ENCODE results near the gene CTNND2. TPM values are rescaled to one million over a fixed set of nuclear protein-coding genes. Genes with fewer than 3 reads are reported as not detected.

The CTNND2 gene
- total and polyA plus RNA-seq, 4 donors: 0.30 to 2.2 (median 0.71) TPM

DNA sequence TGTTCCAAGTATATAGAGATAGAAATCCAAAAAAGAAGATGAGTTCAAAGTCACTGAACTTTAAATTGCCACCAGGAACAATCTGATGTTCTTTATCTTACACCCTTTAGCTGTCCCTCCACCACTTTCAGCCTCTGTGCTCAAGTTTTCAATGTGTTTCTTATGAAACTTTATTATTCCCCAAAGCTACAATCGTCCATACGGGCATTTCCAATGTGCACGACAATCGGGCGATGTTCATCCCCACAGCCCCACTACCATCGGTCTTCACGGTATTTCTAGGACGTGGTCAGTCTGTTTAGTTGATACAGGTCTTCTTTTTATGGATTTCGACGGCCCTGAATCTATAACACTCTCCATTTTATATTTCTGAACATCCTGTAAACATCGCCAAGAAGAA, 904.5 kb downstream of the CTNND2 start:
- no peak for DNase-seq
- H3K27ac ChIP-seq (ENCODE audit: low read depth in 1 of 2, low read length in 1 of 2): no peak overlapping the region
- no peak overlapping the region for H3K4me3 ChIP-seq
- no peaks in the 10 kb centered on the region for H3K27me3 ChIP-seq (ENCODE audit: control insufficient read depth in 3 of 3, insufficient read depth in 3 of 3, low read length in 2 of 3)
- TF ChIP-seq, protein P1, sequence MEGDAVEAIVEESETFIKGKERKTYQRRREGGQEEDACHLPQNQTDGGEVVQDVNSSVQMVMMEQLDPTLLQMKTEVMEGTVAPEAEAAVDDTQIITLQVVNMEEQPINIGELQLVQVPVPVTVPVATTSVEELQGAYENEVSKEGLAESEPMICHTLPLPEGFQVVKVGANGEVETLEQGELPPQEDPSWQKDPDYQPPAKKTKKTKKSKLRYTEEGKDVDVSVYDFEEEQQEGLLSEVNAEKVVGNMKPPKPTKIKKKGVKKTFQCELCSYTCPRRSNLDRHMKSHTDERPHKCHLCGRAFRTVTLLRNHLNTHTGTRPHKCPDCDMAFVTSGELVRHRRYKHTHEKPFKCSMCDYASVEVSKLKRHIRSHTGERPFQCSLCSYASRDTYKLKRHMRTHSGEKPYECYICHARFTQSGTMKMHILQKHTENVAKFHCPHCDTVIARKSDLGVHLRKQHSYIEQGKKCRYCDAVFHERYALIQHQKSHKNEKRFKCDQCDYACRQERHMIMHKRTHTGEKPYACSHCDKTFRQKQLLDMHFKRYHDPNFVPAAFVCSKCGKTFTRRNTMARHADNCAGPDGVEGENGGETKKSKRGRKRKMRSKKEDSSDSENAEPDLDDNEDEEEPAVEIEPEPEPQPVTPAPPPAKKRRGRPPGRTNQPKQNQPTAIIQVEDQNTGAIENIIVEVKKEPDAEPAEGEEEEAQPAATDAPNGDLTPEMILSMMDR (IDR thresholded peaks at IDR 0.05; ENCODE audit: control extremely low read depth, extremely low read depth): no peak
- H3K4me1 ChIP-seq (ENCODE audit: control insufficient read depth in 5 of 5, insufficient read depth in 5 of 5, low read length in 5 of 5): peaks cover 0 to 8% (median 0%) of the 10 kb centered on the region in 5 donors
- ATAC-seq (ENCODE audit: insufficient read depth, low FRiP score): no peak
- H3K9me3 ChIP-seq (ENCODE audit: control insufficient read depth in 4 of 4, insufficient read depth in 3 of 4, low read length in 3 of 4): peaks cover 0 to under 1% (median 0%) of the 10 kb centered on the region in 4 donors
- no peaks in the 10 kb centered on the region for H3K36me3 ChIP-seq (ENCODE audit: control insufficient read depth in 4 of 4, insufficient read depth in 4 of 4, low read length in 4 of 4)
- WGBS, 2 donors: 95% methylated on average over 11 of the region's 11 CpGs
- no peak overlapping the region for H3K9ac ChIP-seq (ENCODE audit: insufficient read depth in 1 of 2, low read length in 2 of 2)

DNA sequence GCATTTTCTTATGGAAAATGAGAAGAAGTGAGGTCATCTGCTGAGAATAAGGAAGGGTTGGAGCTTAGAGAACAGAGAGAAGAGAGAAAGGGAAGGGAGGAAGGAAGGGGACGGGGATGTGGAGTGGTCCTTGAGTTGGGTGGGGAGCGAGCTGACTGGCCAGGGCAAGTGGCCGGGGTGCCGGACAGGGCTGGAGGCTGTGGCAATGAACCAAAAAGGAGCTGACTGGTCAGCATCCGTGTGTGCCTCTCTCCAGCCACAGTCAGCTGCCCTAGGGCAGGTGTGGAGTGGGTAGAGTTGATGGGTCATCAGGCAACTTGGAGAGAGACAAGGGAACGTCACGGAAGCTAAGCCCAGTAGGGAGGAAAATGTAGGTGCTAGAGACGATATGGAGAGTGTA, 908.4 kb downstream of the CTNND2 start:
- Histone ChIP-seq H3K4me3 (no peak overlapping the region), H3K27me3 (ENCODE audit: control insufficient read depth in 3 of 3, insufficient read depth in 3 of 3, low read length in 2 of 3) (no peaks in the 10 kb centered on the region), H3K4me1 (ENCODE audit: control insufficient read depth in 5 of 5, insufficient read depth in 5 of 5, low read length in 5 of 5) (peaks cover 0 to 2% (median 0%) of the 10 kb centered on the region in 5 donors), H3K27ac (ENCODE audit: low read depth in 1 of 2, low read length in 1 of 2) (no peak overlapping the region), H3K9me3 (ENCODE audit: control insufficient read depth in 4 of 4, insufficient read depth in 3 of 4, low read length in 3 of 4) (peaks cover 0 to 3% (median 0%) of the 10 kb centered on the region in 4 donors), H3K36me3 (ENCODE audit: control insufficient read depth in 4 of 4, insufficient read depth in 4 of 4, low read length in 4 of 4) (no peaks in the 10 kb centered on the region), H3K9ac (ENCODE audit: insufficient read depth in 1 of 2, low read length in 2 of 2) (no peak overlapping the region)
- DNase-seq: no peak
- 87 to 92% methylated on average over 8 of the region's 8 CpGs for WGBS, 2 donors
- no peak for ATAC-seq (ENCODE audit: insufficient read depth, low FRiP score)
- TF ChIP-seq, protein P1 (IDR thresholded peaks at IDR 0.05; ENCODE audit: control extremely low read depth, extremely low read depth): no peak

DNA sequence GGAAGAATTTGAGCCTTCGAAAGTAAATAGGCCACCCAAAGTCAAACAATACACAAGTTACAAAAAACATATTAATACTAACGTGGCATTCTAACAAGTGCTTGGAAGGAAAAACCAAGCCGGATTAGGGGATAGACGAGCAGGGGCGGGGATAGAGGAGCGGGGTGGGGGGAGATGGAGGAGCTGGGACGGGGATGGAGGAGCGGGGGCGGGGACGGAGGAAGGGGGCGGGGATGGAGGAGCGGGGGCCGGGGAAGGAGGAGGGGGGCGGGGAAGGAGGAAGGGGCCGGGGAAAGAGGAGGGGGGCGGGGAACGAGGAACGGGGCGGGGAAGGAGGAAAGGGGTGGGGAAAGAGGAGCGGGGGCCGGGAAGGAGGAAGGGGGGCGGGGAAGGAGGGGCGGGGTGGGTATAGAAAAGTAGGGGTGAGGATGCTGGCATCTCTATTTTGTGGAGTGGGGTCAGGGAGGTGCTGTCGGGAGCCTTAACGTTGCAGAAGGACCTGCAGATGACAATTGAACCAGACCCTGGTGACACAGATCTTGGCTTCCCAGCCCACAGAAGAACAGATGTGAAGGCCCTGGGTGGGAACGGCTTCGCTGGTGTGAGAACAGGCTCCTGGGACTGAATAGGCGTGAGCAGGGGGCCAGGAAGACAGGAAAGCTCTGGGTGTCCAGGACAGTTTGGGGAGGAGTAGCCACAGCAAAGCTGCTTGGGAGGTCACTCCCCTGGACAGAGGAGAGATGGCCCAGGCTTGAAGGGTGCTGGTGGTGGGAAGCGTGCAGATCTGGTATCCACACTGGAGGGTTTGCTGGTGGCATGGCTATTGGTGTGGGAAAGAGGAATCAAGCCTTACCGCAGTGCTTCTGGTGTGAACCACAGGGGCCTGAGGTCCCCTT, 909.9 kb downstream of the CTNND2 start:
- H3K27ac ChIP-seq (ENCODE audit: low read depth in 1 of 2, low read length in 1 of 2): no peak overlapping the region
- TF ChIP-seq, protein P1 (IDR thresholded peaks at IDR 0.05; ENCODE audit: control extremely low read depth, extremely low read depth): no peak
- H3K9me3 ChIP-seq (ENCODE audit: control insufficient read depth in 4 of 4, insufficient read depth in 3 of 4, low read length in 3 of 4): peaks cover 0 to 3% (median 0%) of the 10 kb centered on the region in 4 donors
- DNase-seq: no peak
- no peak overlapping the region for H3K9ac ChIP-seq (ENCODE audit: insufficient read depth in 1 of 2, low read length in 2 of 2)
- H3K4me1 ChIP-seq (ENCODE audit: control insufficient read depth in 5 of 5, insufficient read depth in 5 of 5, low read length in 5 of 5): peaks cover 0 to 3% (median 0%) of the 10 kb centered on the region in 5 donors
- H3K36me3 ChIP-seq (ENCODE audit: control insufficient read depth in 4 of 4, insufficient read depth in 4 of 4, low read length in 4 of 4): no peaks in the 10 kb centered on the region
- WGBS, 2 donors: 65 to 77% methylated on average over 19 to 25 of the region's 30 CpGs
- no peaks in the 10 kb centered on the region for H3K27me3 ChIP-seq (ENCODE audit: control insufficient read depth in 3 of 3, insufficient read depth in 3 of 3, low read length in 2 of 3)
- no peak overlapping the region for H3K4me3 ChIP-seq
- ATAC-seq (ENCODE audit: insufficient read depth, low FRiP score): no peak
